ENCODE measurements around the gene ABT1.

Gene ABT1

GRCh38 chr6:26602262-26602661 is 5.5 kb downstream of the ABT1 start:
- Histone ChIP-seq H3K4me1 (ENCODE audit: control insufficient read depth in 1 of 2, insufficient read depth in 1 of 2, low read depth in 1 of 2, low read length in 1 of 2) (peaks cover 6 to 7% of the 10 kb centered on the region in 2 experiments), H3K36me3 (peaks cover 23% of the 10 kb centered on the region), H3K27ac (no peak overlapping the region), H3K4me3 (ENCODE audit: low read depth in 1 of 2, low read length in 1 of 2) (no peak overlapping the region), H3K27me3 (peaks cover 24% of the 10 kb centered on the region), H3K9me3 (no peaks in the 10 kb centered on the region)
- TF ChIP-seq, protein P1, sequence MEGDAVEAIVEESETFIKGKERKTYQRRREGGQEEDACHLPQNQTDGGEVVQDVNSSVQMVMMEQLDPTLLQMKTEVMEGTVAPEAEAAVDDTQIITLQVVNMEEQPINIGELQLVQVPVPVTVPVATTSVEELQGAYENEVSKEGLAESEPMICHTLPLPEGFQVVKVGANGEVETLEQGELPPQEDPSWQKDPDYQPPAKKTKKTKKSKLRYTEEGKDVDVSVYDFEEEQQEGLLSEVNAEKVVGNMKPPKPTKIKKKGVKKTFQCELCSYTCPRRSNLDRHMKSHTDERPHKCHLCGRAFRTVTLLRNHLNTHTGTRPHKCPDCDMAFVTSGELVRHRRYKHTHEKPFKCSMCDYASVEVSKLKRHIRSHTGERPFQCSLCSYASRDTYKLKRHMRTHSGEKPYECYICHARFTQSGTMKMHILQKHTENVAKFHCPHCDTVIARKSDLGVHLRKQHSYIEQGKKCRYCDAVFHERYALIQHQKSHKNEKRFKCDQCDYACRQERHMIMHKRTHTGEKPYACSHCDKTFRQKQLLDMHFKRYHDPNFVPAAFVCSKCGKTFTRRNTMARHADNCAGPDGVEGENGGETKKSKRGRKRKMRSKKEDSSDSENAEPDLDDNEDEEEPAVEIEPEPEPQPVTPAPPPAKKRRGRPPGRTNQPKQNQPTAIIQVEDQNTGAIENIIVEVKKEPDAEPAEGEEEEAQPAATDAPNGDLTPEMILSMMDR (IDR thresholded peaks at IDR 0.05): no peak

DNA sequence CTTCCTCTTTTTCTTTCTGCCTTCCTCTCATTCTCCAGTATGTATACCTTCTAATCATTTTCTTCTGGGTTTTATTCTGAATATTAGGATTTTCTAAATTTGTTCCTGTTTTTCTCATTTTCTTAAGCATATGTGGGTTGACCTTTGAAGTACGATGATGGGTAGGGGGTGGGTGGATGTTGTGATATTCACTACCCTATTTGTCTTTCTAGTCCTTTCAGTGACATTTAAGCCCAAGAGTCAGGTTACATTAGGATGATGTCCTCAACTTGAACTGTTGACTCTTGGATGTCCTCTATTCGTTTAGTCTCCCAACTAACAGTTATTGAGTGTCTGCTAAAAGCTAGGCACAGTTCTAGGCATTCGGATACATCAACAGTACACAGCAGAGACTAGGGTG is 7.3 kb downstream of the ABT1 start:
- H3K27ac ChIP-seq: no peak overlapping the region
- H3K27me3 ChIP-seq: peaks cover 40% of the 10 kb centered on the region
- TF ChIP-seq, protein P1 (IDR thresholded peaks at IDR 0.05): no peak
- no peaks in the 10 kb centered on the region for H3K4me1 ChIP-seq (ENCODE audit: control insufficient read depth in 1 of 2, insufficient read depth in 1 of 2, low read depth in 1 of 2, low read length in 1 of 2)
- peaks cover 13% of the 10 kb centered on the region for H3K36me3 ChIP-seq
- no peaks in the 10 kb centered on the region for H3K9me3 ChIP-seq
- H3K4me3 ChIP-seq (ENCODE audit: low read depth in 1 of 2, low read length in 1 of 2): no peak overlapping the region

DNA sequence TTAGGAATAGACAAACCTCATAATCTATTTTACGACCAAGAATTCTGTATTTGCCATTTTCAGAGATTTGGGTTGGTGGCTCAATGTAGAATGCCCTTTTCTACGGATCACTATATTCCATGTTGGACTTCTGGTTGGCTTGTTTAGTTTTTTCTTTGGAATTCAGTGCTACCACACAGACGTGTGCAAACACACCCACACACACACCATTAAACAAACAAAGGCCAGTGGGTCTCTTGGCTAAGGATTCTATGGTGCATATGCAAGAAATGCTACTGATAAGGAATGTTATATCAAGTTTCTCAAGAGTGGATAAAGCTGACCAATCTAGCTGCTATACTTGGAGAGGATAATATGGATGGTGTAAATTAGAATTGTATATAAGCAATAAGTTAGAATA is 8.0 kb downstream of the ABT1 start:
- H3K36me3 ChIP-seq: peaks cover 6% of the 10 kb centered on the region
- no peaks in the 10 kb centered on the region for H3K9me3 ChIP-seq
- H3K27me3 ChIP-seq: peaks cover 48% of the 10 kb centered on the region
- no peak overlapping the region for H3K27ac ChIP-seq
- no peaks in the 10 kb centered on the region for H3K4me1 ChIP-seq (ENCODE audit: control insufficient read depth in 1 of 2, insufficient read depth in 1 of 2, low read depth in 1 of 2, low read length in 1 of 2)
- H3K4me3 ChIP-seq (ENCODE audit: low read depth in 1 of 2, low read length in 1 of 2): no peak overlapping the region
- TF ChIP-seq, protein P1 (IDR thresholded peaks at IDR 0.05): no peak

GRCh38 chr6:26607434-26608230 is 10.9 kb downstream of the ABT1 start:
- Histone ChIP-seq H3K27me3 (peaks cover 75% of the 10 kb centered on the region), H3K36me3 (no peaks in the 10 kb centered on the region), H3K9me3 (no peaks in the 10 kb centered on the region), H3K4me3 (ENCODE audit: low read depth in 1 of 2, low read length in 1 of 2) (no peak overlapping the region), H3K4me1 (ENCODE audit: control insufficient read depth in 1 of 2, insufficient read depth in 1 of 2, low read depth in 1 of 2, low read length in 1 of 2) (no peaks in the 10 kb centered on the region), H3K27ac (no peak overlapping the region)
- TF ChIP-seq, protein P1 (IDR thresholded peaks at IDR 0.05): no peak

GRCh38 chr6:26609463-26609862 is 12.7 kb downstream of the ABT1 start:
- TF ChIP-seq, protein P1 (IDR thresholded peaks at IDR 0.05): no peak
- H3K36me3 ChIP-seq: no peaks in the 10 kb centered on the region
- H3K27me3 ChIP-seq: peaks cover 93% of the 10 kb centered on the region
- H3K27ac ChIP-seq: no peak overlapping the region
- no peaks in the 10 kb centered on the region for H3K9me3 ChIP-seq
- no peak overlapping the region for H3K4me3 ChIP-seq (ENCODE audit: low read depth in 1 of 2, low read length in 1 of 2)
- peaks cover 0 to 9% of the 10 kb centered on the region in 2 experiments for H3K4me1 ChIP-seq (ENCODE audit: control insufficient read depth in 1 of 2, insufficient read depth in 1 of 2, low read depth in 1 of 2, low read length in 1 of 2)

All from neutrophil (primary cell).